A549 (cell line): ENCODE results near the gene PBX4. TPM values are rescaled to one million over a fixed set of nuclear protein-coding genes. Genes with fewer than 3 reads are reported as not detected.

Experiments
- ATAC-seq, 2 experiments: fragments of 200-7000 bp in 1 of 2; fragments of >200 bp in 1 of 2; cut with Nextera tagmentation in 1 of 2; cut with Tn5 transposase in 1 of 2; 3 replicates each; pipeline versions ENCODE4 v1.8.0 to v1.9.1; 2018 to 2020; ENCODE audit warnings: mild to moderate bottlenecking in 1 of 2, moderate library complexity in 1 of 2
- CTCF ChIA-PET: fragments of 300-600 bp; sonication (Branson Sonifier 250); formaldehyde crosslinking; extraction: SDS; loops from one replicate; lab custom pipeline; 2021; ENCODE audit warnings: antibody characterized with exemption, inconsistent platforms; lab: Yijun Ruan, JAX
- POLR2A ChIA-PET: fragments of 350-600 bp; formaldehyde crosslinking; extraction: SDS; loops from one replicate; lab custom pipeline; 2021; ENCODE audit warnings: antibody characterized with exemption, inconsistent platforms; lab: Yijun Ruan, JAX
- DNase-seq, 2 experiments: peaks; one replicate each; pipeline versions ENCODE4 v3.0.0 to v3.0.0-alpha.2; 2011 to 2016; ENCODE audit warnings: low read depth in 1 of 2, low spot score in 1 of 2
- FAIRE-seq: peaks from 2 replicates; lab custom pipeline; 2011; peaks lifted over from hg19 to GRCh38; lab: Jason Lieb, UNC
- H3K27ac ChIP-seq, 2 experiments: fragments of >200 bp; sonication (Bioruptor Twin); formaldehyde crosslinking; 3 replicates each; pipeline ENCODE4 v1.5.1; 2016 to 2017
- H3K4me1 ChIP-seq: fragments of >200 bp; sonication (Bioruptor Twin); formaldehyde crosslinking; 3 replicates; pipeline ENCODE4 v1.6.1; 2016
- H3K4me2 ChIP-seq: fragments of >200 bp; sonication (Bioruptor Twin); formaldehyde crosslinking; 3 replicates; pipeline ENCODE4 v1.6.1; 2016
- H3K4me3 ChIP-seq: fragments of >200 bp; sonication (Bioruptor Twin); formaldehyde crosslinking; 3 replicates; pipeline ENCODE4 v1.5.1; 2016
- H3K9me3 ChIP-seq: fragments of >200 bp; sonication (Bioruptor Twin); formaldehyde crosslinking; 3 replicates; pipeline ENCODE4 v1.6.1; 2016
- CEBPB ChIP-seq, 2 experiments: fragments of >200 bp in 1 of 2; sonication (Bioruptor Twin) in 1 of 2; formaldehyde crosslinking in 1 of 2; IDR thresholded peaks; 2 replicates each; pipeline ENCODE4 v1.6.1; 2012 to 2016
- EP300 ChIP-seq, 2 experiments: fragments of >200 bp; sonication (Bioruptor Twin); formaldehyde crosslinking; IDR thresholded peaks; 2 replicates in 1 of 2; 3 replicates in 1 of 2; pipeline ENCODE4 v1.6.1; 2016 to 2017
- FOXS1 ChIP-seq: fragments of 250-450 bp; sonication (Bioruptor Pico); IDR thresholded peaks from 2 replicates; pipeline ENCODE4 v1.5.0; 2020; ENCODE audit warnings: mild to moderate bottlenecking, moderate library complexity
- JUN ChIP-seq, 2 experiments: fragments of >200 bp; sonication (Bioruptor Twin); formaldehyde crosslinking; IDR thresholded peaks; 2 replicates in 1 of 2; 3 replicates in 1 of 2; pipeline ENCODE4 v1.6.1; 2016 to 2017
- KDM1A ChIP-seq: fragments of 200-600 bp; sonication (generic); IDR thresholded peaks from 2 replicates; pipeline ENCODE4 v1.6.1; 2016; ENCODE audit warnings: low read depth, mild to moderate bottlenecking
- KDM5A ChIP-seq: fragments of 200-600 bp; sonication (generic); IDR thresholded peaks from 2 replicates; pipeline ENCODE4 v1.6.1; 2016; ENCODE audit warnings: antibody characterized with exemption, mild to moderate bottlenecking
- NFE2L2 ChIP-seq: fragments of 150-350 bp; conservative IDR thresholded peaks from 2 replicates; pipeline ENCODE4 v1.6.1; 2014; ENCODE audit warnings: low read length
- PHF8 ChIP-seq: fragments of 200-600 bp; sonication (generic); IDR thresholded peaks from 2 replicates; pipeline ENCODE4 v1.6.1; 2016; ENCODE audit warnings: low read depth, mild to moderate bottlenecking, antibody characterized with exemption, moderate library complexity, borderline replicate concordance
- POLR2A ChIP-seq: IDR thresholded peaks from 2 replicates; pipeline ENCODE4 v1.6.1; 2012; ENCODE audit warnings: mild to moderate bottlenecking, low read length
- RAD21 ChIP-seq, 2 experiments: fragments of >200 bp in 1 of 2; sonication (Bioruptor Twin) in 1 of 2; formaldehyde crosslinking in 1 of 2; IDR thresholded peaks in 1 of 2; conservative IDR thresholded peaks in 1 of 2; 2 replicates in 1 of 2; 3 replicates in 1 of 2; pipeline ENCODE4 v1.6.1; 2012 to 2018; ENCODE audit warnings: inconsistent platforms in 1 of 2
- RARB ChIP-seq: fragments of 250-450 bp; sonication (Bioruptor Pico); IDR thresholded peaks from 2 replicates; pipeline ENCODE4 v1.8.0; 2021; ENCODE audit warnings: mild to moderate bottlenecking, moderate library complexity
- ZFP36 ChIP-seq: fragments of 450-650 bp; IDR thresholded peaks from 2 replicates; pipeline ENCODE4 v1.6.1; 2014; ENCODE audit warnings: borderline replicate concordance; ENCODE audit not compliant: partially characterized antibody
- ZSCAN20 ChIP-seq: fragments of 250-450 bp; sonication (Bioruptor Pico); IDR thresholded peaks from 2 replicates; pipeline ENCODE4 v1.8.0; 2022; ENCODE audit warnings: mild to moderate bottlenecking, moderate library complexity
- WGBS: methylation state at CpG from one replicate; pipeline ENCODE4 v1.1.6; 2017; ENCODE audit errors: missing lambda C conversion rate; 5-methylcytosine and 5-hydroxymethylcytosine counted together
- polyA plus RNA-seq, 4 experiments: library from polyadenylated mRNA; depleted of rRNA in 3 of 4; stranded (reverse); fragments of >200 nt; fragmentation: RNase III in 1 of 4; extraction: RNeasy Plus Mini Kit Qiagen cat#74134 plus additional on column Dnase treatment in 1 of 4; gene quantifications; 2 replicates in 3 of 4; 3 replicates in 1 of 4; pipeline ENCODE4 v1.2.3, GENCODE V29; 2011 to 2017
- TF ChIP-seq, protein P1 (sequence below): IDR thresholded peaks from 2 replicates; pipeline ENCODE4 v1.6.1; 2012
- TF ChIP-seq, protein P2 (sequence below): fragments of >200 bp; sonication (Bioruptor Twin); formaldehyde crosslinking; IDR thresholded peaks from 3 replicates; pipeline ENCODE4 v1.6.1; 2016
- TF ChIP-seq, protein P3 (sequence below): IDR thresholded peaks from 2 replicates; pipeline ENCODE4 v1.6.1; 2012; ENCODE audit warnings: low read depth, borderline replicate concordance

PBX4 gene
- polyA plus RNA-seq, 2 of the 4 experiments (the other 2 are of a cell fraction) = 0.70 to 0.90 TPM

DNA sequence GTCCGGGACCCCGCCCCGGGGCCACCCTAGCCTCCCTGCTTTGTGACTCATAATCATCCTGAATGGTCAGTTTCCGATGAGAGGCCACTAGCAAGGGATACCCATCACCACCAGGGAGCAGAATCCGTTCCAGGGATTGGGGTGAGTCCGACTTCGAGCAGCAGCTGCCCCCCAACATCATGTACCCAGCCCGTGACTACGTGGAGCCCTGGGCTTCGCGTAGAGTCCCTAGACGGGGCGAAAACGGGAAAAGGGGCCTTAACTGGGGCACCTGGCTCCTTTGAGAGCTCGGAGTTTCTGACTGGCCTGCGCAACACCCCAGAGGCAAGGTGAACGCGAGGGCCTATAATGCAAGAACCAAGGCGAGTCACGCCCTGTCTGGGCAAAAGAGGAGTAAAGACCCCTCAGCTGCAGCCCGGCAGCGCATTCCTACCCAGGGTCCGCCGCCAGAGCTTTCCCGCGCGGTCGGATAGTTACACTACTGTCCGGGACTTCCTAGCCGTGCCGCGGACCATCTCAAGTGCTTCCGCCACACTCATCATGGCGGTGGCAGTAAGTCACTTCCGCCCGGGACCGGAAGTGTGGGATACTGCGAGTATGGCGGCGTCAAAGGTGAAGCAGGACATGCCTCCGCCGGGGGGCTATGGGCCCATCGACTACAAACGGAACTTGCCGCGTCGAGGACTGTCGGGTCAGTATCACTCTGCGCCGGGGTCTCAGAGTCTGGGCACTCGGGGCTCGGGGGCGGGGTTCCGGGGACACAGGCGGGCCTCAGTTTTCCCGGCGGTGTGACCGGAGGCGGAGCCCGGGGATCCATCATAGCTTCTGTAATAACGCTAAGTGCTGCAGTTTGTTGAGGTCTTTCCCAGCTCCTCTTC, 102.6 kb downstream of the PBX4 start, which contains the start of gene NDUFA13:
TSS of gene NDUFA13 (plus strand) at position 584 of the 878 bp plus-strand sequence. CDS start at position 598, 14 bp downstream.
- WGBS = 0% methylated on average over 12 of the region's 61 CpGs

DNA sequence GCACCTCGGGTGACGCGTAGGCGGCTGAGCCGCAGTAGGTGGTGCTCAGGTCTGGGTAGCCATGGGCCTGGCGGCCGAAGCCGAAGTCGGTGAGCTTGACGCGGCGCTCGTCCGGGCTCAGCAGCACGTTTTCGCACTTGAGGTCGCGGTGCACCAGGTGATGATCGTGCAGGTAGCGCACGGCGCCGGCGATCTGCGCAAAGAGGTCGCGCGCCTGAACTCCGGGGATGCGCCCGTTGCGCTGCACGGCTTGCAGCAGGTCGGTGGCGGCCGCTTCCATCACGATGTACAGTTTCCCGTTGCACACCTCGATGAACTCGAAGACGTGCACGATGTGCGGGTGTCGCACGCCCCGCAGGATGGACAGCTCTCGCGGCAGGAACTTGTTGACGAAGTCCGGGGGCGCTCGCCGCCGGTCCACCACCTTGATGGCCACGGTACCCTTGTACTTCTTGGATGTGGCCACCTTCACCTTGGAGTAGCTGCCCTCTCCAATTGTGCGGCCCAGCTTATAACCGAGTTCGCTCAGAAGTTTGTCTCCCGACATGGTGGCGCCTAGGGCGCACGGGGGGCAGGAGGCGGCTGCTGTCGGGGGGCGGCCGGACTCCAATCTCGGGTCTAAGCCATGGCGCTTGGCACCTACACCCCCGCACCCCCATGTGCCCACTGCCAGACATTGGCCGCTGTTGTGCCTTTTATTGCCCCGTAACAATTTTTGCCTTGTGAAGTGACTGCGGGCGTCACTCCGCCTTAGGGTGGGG, 103.4 kb downstream of the PBX4 start, which contains the start of gene TSSK6:
TSS of gene TSSK6 (minus strand) at position 668 of the 761 bp plus-strand sequence. CDS start at position 547, 121 bp downstream.
- Histone ChIP-seq H3K4me1 (peaks cover 8% of the 10 kb centered on the region; the same call in 2 of the 3 replicates), H3K27ac (peak within 1 kb of the TSS; percentile 85 to 96), H3K4me2 (peak within 1 kb of the TSS; percentile 91), H3K9me3 (no peaks in the 10 kb centered on the region), H3K4me3 (peak within 1 kb of the TSS; percentile 88)
- FAIRE-seq (no peak), ATAC-seq (no peak; a peak in 1 of 6 replicates), DNase-seq (no peak)
- ChIA-PET POLR2A (interaction anchor here (0.8 to 1.1 kb wide), 2 partner anchors 15 to 129 kb away, joined by 4 to 5 read pairs; no protein-coding TSS in a partner anchor), CTCF (interaction anchor here (0.5 to 2.0 kb wide), 4 partner anchors 14 to 39 kb away, joined by 3 to 7 read pairs (median 3); no protein-coding TSS in a partner anchor)
- 97% methylated on average over 69 of the region's 74 CpGs for WGBS
- no peak for TF ChIP-seq RARB
- TF ChIP-seq, protein P1, sequence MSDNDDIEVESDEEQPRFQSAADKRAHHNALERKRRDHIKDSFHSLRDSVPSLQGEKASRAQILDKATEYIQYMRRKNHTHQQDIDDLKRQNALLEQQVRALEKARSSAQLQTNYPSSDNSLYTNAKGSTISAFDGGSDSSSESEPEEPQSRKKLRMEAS = no peak
- no peak for TF ChIP-seq NFE2L2
- no peak for TF ChIP-seq KDM1A
- TF ChIP-seq KDM5A = no peak

More for the DNA sequence above, 102.6 kb downstream of the PBX4 start, which contains the start of gene NDUFA13:
- Histone ChIP-seq H3K4me3 (peak within 1 kb of the TSS; percentile 88), H3K4me2 (peak within 1 kb of the TSS; percentile 91), H3K9me3 (no peaks in the 10 kb centered on the region), H3K4me1 (peaks cover 8% of the 10 kb centered on the region; the same call in 2 of the 3 replicates), H3K27ac (peak within 1 kb of the TSS; percentile 85 to 96)
- peak; percentile 95 to 97 for ATAC-seq
- FAIRE-seq = no peak
- POLR2A ChIA-PET = interaction anchor here (0.6 to 1.1 kb wide), 5 partner anchors 15 to 130 kb away, joined by 3 to 6 read pairs (median 5); partner anchors contain the start of gene GATAD2A
- DNase-seq = peak; percentile 78 to 93
- CTCF ChIA-PET = interaction anchor here (0.5 to 2.0 kb wide), 5 partner anchors 14 to 129 kb away, joined by 3 to 7 read pairs (median 3); no protein-coding TSS in a partner anchor
- TF ChIP-seq, protein P2, sequence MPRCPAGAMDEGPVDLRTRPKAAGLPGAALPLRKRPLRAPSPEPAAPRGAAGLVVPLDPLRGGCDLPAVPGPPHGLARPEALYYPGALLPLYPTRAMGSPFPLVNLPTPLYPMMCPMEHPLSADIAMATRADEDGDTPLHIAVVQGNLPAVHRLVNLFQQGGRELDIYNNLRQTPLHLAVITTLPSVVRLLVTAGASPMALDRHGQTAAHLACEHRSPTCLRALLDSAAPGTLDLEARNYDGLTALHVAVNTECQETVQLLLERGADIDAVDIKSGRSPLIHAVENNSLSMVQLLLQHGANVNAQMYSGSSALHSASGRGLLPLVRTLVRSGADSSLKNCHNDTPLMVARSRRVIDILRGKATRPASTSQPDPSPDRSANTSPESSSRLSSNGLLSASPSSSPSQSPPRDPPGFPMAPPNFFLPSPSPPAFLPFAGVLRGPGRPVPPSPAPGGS = 0 out of 3 replicates have a peak, but pooled peaks have one; percentile 57
- TF ChIP-seq RAD21 (conservative IDR thresholded peaks at IDR 0.05 in 1 of 2, IDR thresholded peaks at IDR 0.05 in 1 of 2) (no peak), PHF8 (peak; percentile 56; the same call in 1 of the 2 replicates), ZSCAN20 (no peak), FOXS1 (no peak), ZFP36 (no peak), CEBPB (IDR thresholded peaks at IDR 0.05) (0 out of 4 replicates have a peak, but pooled peaks of 1 of the 2 experiments have one; percentile 5), JUN (IDR thresholded peaks at IDR 0.05) (peak in 1 of 2 experiments; percentile 87; a peak in 3 of 5 replicates), KDM5A (0 out of 2 replicates have a peak, but pooled peaks have one; percentile 4), EP300 (IDR thresholded peaks at IDR 0.05) (no peak), POLR2A (peak; percentile 82)
- TF ChIP-seq, protein P3, sequence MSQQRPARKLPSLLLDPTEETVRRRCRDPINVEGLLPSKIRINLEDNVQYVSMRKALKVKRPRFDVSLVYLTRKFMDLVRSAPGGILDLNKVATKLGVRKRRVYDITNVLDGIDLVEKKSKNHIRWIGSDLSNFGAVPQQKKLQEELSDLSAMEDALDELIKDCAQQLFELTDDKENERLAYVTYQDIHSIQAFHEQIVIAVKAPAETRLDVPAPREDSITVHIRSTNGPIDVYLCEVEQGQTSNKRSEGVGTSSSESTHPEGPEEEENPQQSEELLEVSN = peak; percentile 76; the same call in 1 of the 2 replicates
- TF ChIP-seq, protein P1 = peak; percentile 83
